ENCODE results near the gene GAD1. TPM values are rescaled to one million over a fixed set of nuclear protein-coding genes. Genes with fewer than 3 reads are reported as not detected.

Gene GAD1
- total RNA-seq, 1 experiment from 2014 or later, result 10.9 TPM

- Histone ChIP-seq H3K27ac (no peak overlapping the region), H3K36me3 (0 out of 2 replicates have a peak, but pooled peaks cover 2% of the 10 kb centered on the region), H3K4me1 (no peaks in the 10 kb centered on the region), H3K27me3 (no peaks in the 10 kb centered on the region), H3K4me3 (no peak overlapping the region), H3K9me3 (replicated peaks) (no peaks in the 10 kb centered on the region)
- no peak for DNase-seq
These were observed 5.8 kb downstream of the GAD1 start for GRCh38 chr2:170822290-170823087.

GRCh38 chr2:170823088-170823897 is 6.6 kb downstream of the GAD1 start:
- 0 out of 2 replicates have a peak, but pooled peaks cover 2% of the 10 kb centered on the region for H3K36me3 ChIP-seq
- no peak overlapping the region for H3K4me3 ChIP-seq
- DNase-seq, result no peak
- H3K4me1 ChIP-seq, result no peaks in the 10 kb centered on the region
- no peaks in the 10 kb centered on the region for H3K27me3 ChIP-seq
- no peaks in the 10 kb centered on the region for H3K9me3 ChIP-seq (replicated peaks)
- no peak overlapping the region for H3K27ac ChIP-seq

- no peak overlapping the region for H3K4me3 ChIP-seq
- no peaks in the 10 kb centered on the region for H3K9me3 ChIP-seq (replicated peaks)
- H3K27me3 ChIP-seq, result no peaks in the 10 kb centered on the region
- no peak for DNase-seq
- 0 out of 2 replicates have a peak, but pooled peaks cover 2% of the 10 kb centered on the region for H3K36me3 ChIP-seq
- H3K4me1 ChIP-seq, result no peaks in the 10 kb centered on the region
- no peak overlapping the region for H3K27ac ChIP-seq
These were observed 7.2 kb downstream of the GAD1 start for GRCh38 chr2:170823898-170824215.

GRCh38 chr2:170824526-170825015 is 7.9 kb downstream of the GAD1 start:
- Histone ChIP-seq H3K9me3 (replicated peaks) (no peaks in the 10 kb centered on the region), H3K4me1 (no peaks in the 10 kb centered on the region), H3K27me3 (no peaks in the 10 kb centered on the region), H3K36me3 (0 out of 2 replicates have a peak, but pooled peaks cover 2% of the 10 kb centered on the region), H3K27ac (no peak overlapping the region), H3K4me3 (no peak overlapping the region)
- DNase-seq, result no peak

- no peak overlapping the region for H3K4me3 ChIP-seq
- no peaks in the 10 kb centered on the region for H3K9me3 ChIP-seq (replicated peaks)
- no peak for DNase-seq
These were observed 11.3 kb downstream of the GAD1 start for GRCh38 chr2:170827841-170828532.

GRCh38 chr2:170828533-170828916 is 11.8 kb downstream of the GAD1 start:
- peaks cover 4% of the 10 kb centered on the region; the same call in 1 of the 2 replicates for H3K36me3 ChIP-seq
- DNase-seq, result no peak
- H3K27me3 ChIP-seq, result no peaks in the 10 kb centered on the region
- H3K9me3 ChIP-seq (replicated peaks), result no peaks in the 10 kb centered on the region
- H3K4me3 ChIP-seq, result no peak overlapping the region
- no peak overlapping the region for H3K27ac ChIP-seq
- no peaks in the 10 kb centered on the region for H3K4me1 ChIP-seq

More at GRCh38 chr2:170827841-170828532, 11.3 kb downstream of the GAD1 start:
- H3K27me3 ChIP-seq, result no peaks in the 10 kb centered on the region
- H3K4me1 ChIP-seq, result no peaks in the 10 kb centered on the region
- H3K36me3 ChIP-seq, result peaks cover 2% of the 10 kb centered on the region; the same call in 1 of the 2 replicates
- H3K27ac ChIP-seq, result no peak overlapping the region

- Histone ChIP-seq H3K27ac (no peak overlapping the region), H3K4me3 (no peak overlapping the region), H3K36me3 (peaks cover 4% of the 10 kb centered on the region; the same call in 1 of the 2 replicates), H3K9me3 (replicated peaks) (no peaks in the 10 kb centered on the region), H3K27me3 (no peaks in the 10 kb centered on the region), H3K4me1 (no peaks in the 10 kb centered on the region)
- DNase-seq, result no peak
These were observed 12.3 kb downstream of the GAD1 start for GRCh38 chr2:170829036-170829435.

- DNase-seq, result no peak
- no peaks in the 10 kb centered on the region for H3K27me3 ChIP-seq
- H3K9me3 ChIP-seq (replicated peaks), result no peaks in the 10 kb centered on the region
- no peaks in the 10 kb centered on the region for H3K4me1 ChIP-seq
- H3K36me3 ChIP-seq, result peaks cover 4% of the 10 kb centered on the region; the same call in 1 of the 2 replicates
- H3K4me3 ChIP-seq, result no peak overlapping the region
- no peak overlapping the region for H3K27ac ChIP-seq
These were observed 13.5 kb downstream of the GAD1 start for GRCh38 chr2:170830166-170830565.

- Histone ChIP-seq H3K27ac (no peak overlapping the region), H3K4me3 (no peak overlapping the region), H3K4me1 (no peaks in the 10 kb centered on the region), H3K27me3 (no peaks in the 10 kb centered on the region), H3K9me3 (replicated peaks) (no peaks in the 10 kb centered on the region), H3K36me3 (peaks cover 4% of the 10 kb centered on the region; the same call in 1 of the 2 replicates)
- DNase-seq, result no peak
These were observed 14.4 kb downstream of the GAD1 start for GRCh38 chr2:170831115-170831514.

- H3K4me1 ChIP-seq, result no peaks in the 10 kb centered on the region
- peaks cover 11% of the 10 kb centered on the region; the same call in 1 of the 2 replicates for H3K36me3 ChIP-seq
- H3K9me3 ChIP-seq (replicated peaks), result no peaks in the 10 kb centered on the region
- no peaks in the 10 kb centered on the region for H3K27me3 ChIP-seq
- peak in 1 of 2 experiments; percentile 29 for DNase-seq
- H3K4me3 ChIP-seq, result no peak overlapping the region
- H3K27ac ChIP-seq, result no peak overlapping the region
These were observed 19.3 kb downstream of the GAD1 start for GRCh38 chr2:170836027-170836426.

- Histone ChIP-seq H3K4me1 (peaks cover 13% of the 10 kb centered on the region), H3K27me3 (no peaks in the 10 kb centered on the region), H3K36me3 (peaks cover 8% of the 10 kb centered on the region; the same call in 1 of the 2 replicates), H3K27ac (no peak overlapping the region), H3K4me3 (no peak overlapping the region), H3K9me3 (replicated peaks) (no peaks in the 10 kb centered on the region)
- no peak for DNase-seq
These were observed 24.1 kb downstream of the GAD1 start for GRCh38 chr2:170840717-170841210.

- DNase-seq, result no peak
- Histone ChIP-seq H3K27ac (no peak overlapping the region), H3K4me1 (peaks cover 25% of the 10 kb centered on the region)
These were observed 26.1 kb downstream of the GAD1 start for GRCh38 chr2:170842785-170843184.

GRCh38 chr2:170843656-170844055 is 27.0 kb downstream of the GAD1 start:
- DNase-seq, result peak; percentile 19 to 42
- Histone ChIP-seq H3K9me3 (replicated peaks) (no peaks in the 10 kb centered on the region), H3K27ac (no peak overlapping the region; the same call in 1 of the 2 replicates), H3K4me3 (no peak overlapping the region), H3K27me3 (no peaks in the 10 kb centered on the region), H3K36me3 (peaks cover 5% of the 10 kb centered on the region; the same call in 1 of the 2 replicates), H3K4me1 (peaks cover 31% of the 10 kb centered on the region)

More at GRCh38 chr2:170842785-170843184, 26.1 kb downstream of the GAD1 start:
- Histone ChIP-seq H3K36me3 (peaks cover 5% of the 10 kb centered on the region; the same call in 1 of the 2 replicates), H3K4me3 (no peak overlapping the region), H3K27me3 (no peaks in the 10 kb centered on the region), H3K9me3 (replicated peaks) (no peaks in the 10 kb centered on the region)

GRCh38 chr2:170845343-170845742 is 28.7 kb downstream of the GAD1 start:
- H3K27me3 ChIP-seq, result no peaks in the 10 kb centered on the region
- no peak overlapping the region for H3K4me3 ChIP-seq
- peak; percentile 28 to 32 for DNase-seq

More at GRCh38 chr2:170845343-170845742, 28.7 kb downstream of the GAD1 start:
- Histone ChIP-seq H3K36me3 (peaks cover 5% of the 10 kb centered on the region; the same call in 1 of the 2 replicates), H3K4me1 (peaks cover 38% of the 10 kb centered on the region), H3K9me3 (replicated peaks) (no peaks in the 10 kb centered on the region), H3K27ac (no peak overlapping the region)

All from SJCRH30 (cell line).